Measurements from ENCODE around the gene ALLC. TPM values are rescaled to one million over a fixed set of nuclear protein-coding genes. Genes with fewer than 3 reads are reported as not detected.

ALLC gene
- polyA plus RNA-seq, 2 of the 4 experiments (the other 2 are of a cell fraction), result not detected

- H3K4me3 ChIP-seq, result no peak overlapping the region
- FAIRE-seq (no peak), ATAC-seq (no peak), DNase-seq (ENCODE audit: low read depth in 1 of 2, low spot score in 1 of 2) (no peak)
- no peak overlapping the region for H3K4me2 ChIP-seq
- H3K27ac ChIP-seq, result no peak overlapping the region
- 77% methylated on average over 10 of the region's 10 CpGs for WGBS (ENCODE audit: missing lambda C conversion rate)
- no peaks in the 10 kb centered on the region for H3K9me3 ChIP-seq
- CTCF ChIA-PET, result interaction anchor here (1.3 to 5.2 kb wide), 2 partner anchors 12 to 37 kb away, joined by 3 to 28 read pairs; no protein-coding TSS in a partner anchor
- TF ChIP-seq EHF (CRISPR knock-in tag; IDR thresholded peaks at IDR 0.05) (no peak), RARB (CRISPR knock-in tag; IDR thresholded peaks at IDR 0.05) (no peak)
- H3K4me1 ChIP-seq, result no peaks in the 10 kb centered on the region
- POLR2A ChIA-PET, result no interaction called here
Measured at GRCh38 chr2:3639015-3639630, 18.9 kb upstream of the ALLC start.

- POLR2A ChIA-PET, result no interaction called here
- CTCF ChIA-PET, result interaction anchor here (5.2 kb wide), 1 partner anchor 11 kb away, joined by 28 read pairs; no protein-coding TSS in a partner anchor
- no peak overlapping the region for H3K27ac ChIP-seq
Measured at GRCh38 chr2:3639653-3640052, 18.3 kb upstream of the ALLC start.

GRCh38 chr2:3641181-3641580 is 16.8 kb upstream of the ALLC start:
- no peaks in the 10 kb centered on the region for H3K4me1 ChIP-seq
- ChIA-PET CTCF (interaction anchor here (1.2 to 2.2 kb wide), 2 partner anchors 11 to 12 kb away, joined by 3 to 10 read pairs; no protein-coding TSS in a partner anchor), POLR2A (no interaction called here)
- H3K4me2 ChIP-seq, result no peak overlapping the region
- no peak for ATAC-seq
- 61% methylated on average over 13 of the region's 13 CpGs for WGBS (ENCODE audit: missing lambda C conversion rate)
- H3K27ac ChIP-seq, result no peak overlapping the region
- DNase-seq (ENCODE audit: low read depth in 1 of 2, low spot score in 1 of 2), result no peak
- FAIRE-seq, result no peak
- H3K9me3 ChIP-seq, result no peaks in the 10 kb centered on the region
- H3K4me3 ChIP-seq, result no peak overlapping the region
- TF ChIP-seq RNF2 (IDR thresholded peaks at IDR 0.05; ENCODE audit: borderline replicate concordance, low read depth) (no peak), MAX (IDR thresholded peaks at IDR 0.05) (no peak), CBX8 (IDR thresholded peaks at IDR 0.05) (no peak), MAZ (IDR thresholded peaks at IDR 0.05; ENCODE audit: borderline replicate concordance, low read depth, low read length) (no peak), RAD21 (conservative IDR thresholded peaks at IDR 0.05 in 1 of 2, IDR thresholded peaks at IDR 0.05 in 1 of 2) (no peak), BCL3 (IDR thresholded peaks at IDR 0.05) (no peak), HEYL (CRISPR knock-in tag; IDR thresholded peaks at IDR 0.05) (no peak)

More at GRCh38 chr2:3639653-3640052, 18.3 kb upstream of the ALLC start:
- Histone ChIP-seq H3K4me2 (no peak overlapping the region), H3K9me3 (no peaks in the 10 kb centered on the region), H3K4me3 (no peak overlapping the region), H3K4me1 (no peaks in the 10 kb centered on the region)
- FAIRE-seq, result no peak
- no peak for TF ChIP-seq RNF2 (IDR thresholded peaks at IDR 0.05; ENCODE audit: borderline replicate concordance, low read depth)
- no peak for TF ChIP-seq CBX2 (IDR thresholded peaks at IDR 0.05; ENCODE audit: borderline replicate concordance, low read depth)
- TF ChIP-seq TFCP2L1 (CRISPR knock-in tag; IDR thresholded peaks at IDR 0.05), result no peak
- TF ChIP-seq REST (IDR thresholded peaks at IDR 0.05), result no peak
- TF ChIP-seq PBX3 (IDR thresholded peaks at IDR 0.05), result no peak
- 0 out of 2 replicates have a peak, but pooled peaks have one; percentile 4 for TF ChIP-seq USF2 (IDR thresholded peaks at IDR 0.05)
- no peak for TF ChIP-seq CBX8 (IDR thresholded peaks at IDR 0.05)
- DNase-seq (ENCODE audit: low read depth in 1 of 2, low spot score in 1 of 2), result no peak
- ATAC-seq, result no peak
- 67% methylated on average over 8 of the region's 8 CpGs for WGBS (ENCODE audit: missing lambda C conversion rate)

Measured in A549 (cell line).